ENCODE data around the gene ATP10A. TPM values are rescaled to one million over a fixed set of nuclear protein-coding genes. Genes with fewer than 3 reads are reported as not detected.

ATP10A gene
- total RNA-seq, 4 donors from 2014 or later: 8.1 to 36.0 (median 17.9) TPM

DNA sequence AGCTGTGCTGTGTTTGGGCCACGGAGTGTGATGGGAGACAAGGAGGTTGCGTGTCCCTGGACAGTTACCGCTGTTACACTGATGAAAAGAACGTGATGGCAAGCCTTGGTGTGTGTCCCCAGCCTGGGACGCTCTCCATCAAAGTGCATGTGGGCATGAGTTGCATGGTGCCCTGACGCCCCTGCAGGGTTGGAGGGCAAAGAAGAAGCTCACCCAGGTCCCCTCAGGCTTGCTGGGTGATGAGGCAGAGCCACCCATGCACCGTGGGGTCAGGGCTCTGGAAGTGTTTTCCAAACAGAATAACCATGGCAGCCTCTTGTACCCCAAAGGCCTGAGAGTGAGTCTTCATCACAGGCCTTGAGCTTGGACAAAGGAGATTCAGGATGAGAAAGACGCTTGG is 189.2 kb downstream of the ATP10A start:
- DNase-seq (ENCODE audit: low spot score in 2 of 2): no peak
- TF ChIP-seq POLR2A (IDR thresholded peaks at IDR 0.05) (no peak), EP300 (IDR thresholded peaks at IDR 0.05) (no peak), CTCF (IDR thresholded peaks at IDR 0.05) (no peak)
- peaks cover 0 to 4% of the 10 kb centered on the region in 2 donors for H3K27me3 ChIP-seq
- H3K4me1 ChIP-seq: peaks cover 0 to 19% (median 0%) of the 10 kb centered on the region in 4 donors
- H3K4me3 ChIP-seq: no peak overlapping the region
- 86 to 94% methylated on average over 7 to 8 of the region's 8 CpGs for WGBS, 2 donors
- no peaks in the 10 kb centered on the region for H3K9me3 ChIP-seq
- H3K36me3 ChIP-seq: peaks cover 0 to 10% (median 0%) of the 10 kb centered on the region in 3 donors
- H3K27ac ChIP-seq: no peak overlapping the region

DNA sequence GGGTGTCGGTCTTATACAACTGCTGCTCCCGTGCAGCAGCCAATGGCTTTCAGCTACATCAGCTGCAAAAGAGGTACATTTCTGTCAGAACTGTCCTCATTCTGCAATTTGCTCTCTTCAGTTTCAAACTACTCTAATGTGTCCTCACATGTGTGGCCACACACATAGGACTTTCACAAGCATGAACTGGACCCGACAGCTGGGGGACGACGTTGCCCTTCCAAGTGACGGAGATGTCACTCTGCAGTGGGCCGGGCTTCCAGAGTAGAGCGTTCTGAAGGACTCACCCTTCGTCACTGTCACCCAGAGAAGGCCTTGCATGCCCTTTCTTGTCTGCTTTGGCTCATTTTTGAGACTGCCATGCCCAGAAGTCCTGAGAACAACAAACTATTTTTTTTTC is 189.8 kb downstream of the ATP10A start:
- H3K36me3 ChIP-seq: peaks cover 0 to 4% (median 0%) of the 10 kb centered on the region in 3 donors
- TF ChIP-seq EP300 (IDR thresholded peaks at IDR 0.05) (no peak), CTCF (IDR thresholded peaks at IDR 0.05) (no peak), POLR2A (IDR thresholded peaks at IDR 0.05) (no peak)
- 76 to 78% methylated on average over 9 of the region's 9 CpGs for WGBS, 2 donors
- H3K4me1 ChIP-seq: peaks cover 0 to 19% (median 0%) of the 10 kb centered on the region in 4 donors
- no peak for DNase-seq (ENCODE audit: low spot score in 2 of 2)
- H3K4me3 ChIP-seq: no peak overlapping the region
- H3K27me3 ChIP-seq: peaks cover 0 to 4% of the 10 kb centered on the region in 2 donors
- no peaks in the 10 kb centered on the region for H3K9me3 ChIP-seq
- H3K27ac ChIP-seq: no peak overlapping the region

DNA sequence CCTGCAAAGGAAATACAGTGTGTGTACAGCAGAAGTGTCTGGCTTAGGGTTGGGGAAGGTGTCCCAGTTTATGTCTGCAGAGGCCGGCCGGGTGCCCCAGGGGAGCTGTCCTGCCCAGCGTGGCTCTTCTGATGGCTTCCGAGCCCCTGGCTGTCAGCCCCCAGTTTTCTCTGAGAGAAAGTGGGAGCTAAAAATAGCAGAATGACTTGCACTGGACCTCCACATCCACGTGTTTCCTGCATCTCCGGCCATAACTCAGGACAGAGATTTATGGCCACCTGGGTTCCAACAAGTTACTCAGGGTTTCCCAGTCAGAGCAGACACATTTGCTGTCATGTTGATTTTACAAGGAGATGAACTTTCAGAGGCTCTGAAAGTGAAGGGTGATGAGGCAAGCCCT is 192.0 kb downstream of the ATP10A start:
- no peak for DNase-seq (ENCODE audit: low spot score in 2 of 2)
- no peak for TF ChIP-seq EP300 (IDR thresholded peaks at IDR 0.05)
- no peak for TF ChIP-seq POLR2A (IDR thresholded peaks at IDR 0.05)
- TF ChIP-seq CTCF (IDR thresholded peaks at IDR 0.05): no peak
- no peaks in the 10 kb centered on the region for H3K9me3 ChIP-seq
- H3K36me3 ChIP-seq: no peaks in the 10 kb centered on the region
- 4 to 10% methylated on average over 6 of the region's 6 CpGs for WGBS, 2 donors
- H3K27ac ChIP-seq: no peak overlapping the region
- peaks cover 0 to 4% of the 10 kb centered on the region in 2 donors for H3K27me3 ChIP-seq
- H3K4me1 ChIP-seq: peaks cover 0 to 19% (median 0%) of the 10 kb centered on the region in 4 donors
- H3K4me3 ChIP-seq: no peak overlapping the region

DNA sequence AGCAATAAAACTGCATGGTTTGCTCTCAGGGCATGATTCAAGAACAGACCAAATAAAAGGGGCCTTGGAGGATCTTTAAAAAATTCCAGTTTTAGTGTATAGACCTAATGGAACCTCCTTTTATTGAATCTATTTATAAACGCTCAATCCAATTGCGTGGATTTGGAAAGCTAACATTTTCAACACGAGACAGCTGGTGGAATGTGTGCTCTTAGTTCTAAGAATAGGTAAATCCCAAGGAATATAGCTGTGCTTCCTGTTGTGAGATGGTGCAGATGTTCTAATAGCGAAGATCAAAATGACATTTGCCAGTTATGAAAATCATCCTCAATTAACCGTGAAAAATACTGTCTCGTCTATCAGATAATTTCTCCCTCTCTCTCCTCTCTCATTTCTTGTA is 192.5 kb downstream of the ATP10A start:
- no peak for DNase-seq (ENCODE audit: low spot score in 2 of 2)
- Histone ChIP-seq H3K4me3 (no peak overlapping the region), H3K27ac (no peak overlapping the region), H3K4me1 (peaks cover 0 to 19% (median 0%) of the 10 kb centered on the region in 4 donors), H3K36me3 (no peaks in the 10 kb centered on the region), H3K27me3 (peaks cover 0 to 4% of the 10 kb centered on the region in 2 donors), H3K9me3 (no peaks in the 10 kb centered on the region)
- TF ChIP-seq EP300 (IDR thresholded peaks at IDR 0.05) (no peak), CTCF (IDR thresholded peaks at IDR 0.05) (no peak), POLR2A (IDR thresholded peaks at IDR 0.05) (no peak)
- 14 to 17% methylated on average over 6 of the region's 6 CpGs for WGBS, 2 donors

DNA sequence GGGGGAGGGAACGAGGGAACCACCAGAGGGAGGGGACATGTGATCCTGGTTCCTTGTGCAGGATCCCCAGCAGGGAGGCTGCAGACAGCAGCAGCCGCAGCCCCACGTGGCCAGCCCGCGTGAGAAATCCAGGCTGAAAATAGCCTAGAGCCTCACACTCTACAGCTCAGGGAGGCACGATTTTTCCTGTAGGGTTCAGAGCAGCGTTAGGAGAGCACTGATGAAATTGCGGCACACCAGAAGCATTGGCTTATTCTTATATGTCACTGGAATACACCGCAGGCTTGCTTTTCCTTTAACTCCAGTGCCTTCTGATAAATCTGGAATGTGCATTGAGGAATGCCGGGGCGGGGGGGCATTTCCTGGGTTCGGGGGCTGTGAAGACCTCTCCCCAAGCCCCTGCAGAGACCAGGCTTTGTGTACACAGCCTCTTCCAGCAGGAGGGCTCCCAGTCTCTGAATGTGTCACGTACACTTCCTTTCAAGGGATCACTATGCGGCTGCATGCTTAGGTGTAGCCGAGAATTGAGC is 193.0 kb downstream of the ATP10A start:
- no peak overlapping the region for H3K4me3 ChIP-seq

More for the DNA sequence above, 193.0 kb downstream of the ATP10A start:
- 4 to 7% methylated on average over 15 of the region's 15 CpGs for WGBS, 2 donors
- Histone ChIP-seq H3K27me3 (peaks cover 0 to 4% of the 10 kb centered on the region in 2 donors), H3K4me1 (peaks cover 0 to 19% (median 0%) of the 10 kb centered on the region in 4 donors), H3K9me3 (no peaks in the 10 kb centered on the region), H3K27ac (no peak overlapping the region), H3K36me3 (no peaks in the 10 kb centered on the region)
- no peak for DNase-seq (ENCODE audit: low spot score in 2 of 2)
- TF ChIP-seq EP300 (IDR thresholded peaks at IDR 0.05) (no peak), POLR2A (IDR thresholded peaks at IDR 0.05) (no peak), CTCF (IDR thresholded peaks at IDR 0.05) (no peak)
